ENCODE data around the gene BARHL1.

The BARHL1 gene

DNA sequence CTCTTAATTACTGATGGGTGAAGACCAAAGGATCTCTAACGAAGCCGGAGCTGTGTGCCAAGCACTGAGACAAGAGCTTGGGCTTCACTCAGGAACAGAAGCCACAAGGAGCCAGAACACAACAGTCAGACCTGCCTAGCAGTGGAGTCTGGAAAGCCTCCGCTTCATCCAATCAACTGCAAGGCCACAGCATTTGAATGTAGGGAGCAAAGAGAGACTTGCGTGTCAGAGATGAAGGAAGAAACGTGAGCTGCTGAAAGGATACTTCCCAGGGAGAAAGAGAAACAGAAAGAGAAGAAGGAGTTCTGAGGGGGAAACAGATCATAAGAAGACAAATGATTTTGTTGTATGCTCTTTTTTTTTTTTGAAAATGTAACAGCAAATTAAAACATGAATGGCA, 43.9 kb downstream of the BARHL1 start:
- no peak for DNase-seq

DNA sequence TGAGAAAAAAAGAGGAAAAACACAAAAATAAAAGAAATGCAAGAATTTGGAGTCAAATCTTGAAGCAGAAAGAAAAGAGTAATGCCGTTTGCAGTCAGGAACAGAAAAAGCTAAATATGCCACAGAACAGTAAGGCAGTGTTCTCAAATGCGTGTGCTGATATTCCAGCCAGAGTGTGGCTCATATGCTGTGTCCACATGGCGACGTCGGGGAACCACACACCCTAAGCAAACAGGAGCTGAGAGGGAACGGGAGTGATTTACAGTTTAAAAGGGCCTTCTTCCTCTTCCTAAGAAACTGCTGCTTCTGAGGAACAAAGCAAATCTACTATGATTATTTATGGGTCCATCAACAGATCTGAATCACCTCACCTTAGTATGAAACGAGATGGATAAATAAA, 44.7 kb downstream of the BARHL1 start:
- no peak for DNase-seq

GRCh38 chr9:132627594-132627993, 45.2 kb downstream of the BARHL1 start:
- DNase-seq = no peak

- DNase-seq = no peak
Measured at GRCh38 chr9:132628746-132629145, 46.3 kb downstream of the BARHL1 start.

DNA sequence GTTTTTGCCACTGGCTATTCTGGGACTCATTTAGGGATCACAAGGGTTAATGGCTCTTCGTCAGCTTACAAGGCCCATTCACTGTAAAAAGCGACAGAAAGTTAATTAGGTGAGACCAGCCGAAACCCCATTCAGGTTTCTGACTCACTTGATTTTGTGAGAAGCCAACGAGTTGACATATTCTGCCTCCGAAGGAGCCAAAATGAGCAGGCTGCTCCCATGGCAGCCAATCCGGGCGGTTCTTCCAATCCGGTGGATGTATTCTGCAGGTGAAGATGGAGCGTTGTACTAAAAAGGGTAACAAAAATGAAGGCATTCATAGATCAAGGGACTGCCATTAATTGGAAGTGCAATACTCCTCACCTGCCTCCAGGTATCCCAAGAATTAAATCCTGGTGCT, 47.7 kb downstream of the BARHL1 start:
- DNase-seq = no peak

DNA sequence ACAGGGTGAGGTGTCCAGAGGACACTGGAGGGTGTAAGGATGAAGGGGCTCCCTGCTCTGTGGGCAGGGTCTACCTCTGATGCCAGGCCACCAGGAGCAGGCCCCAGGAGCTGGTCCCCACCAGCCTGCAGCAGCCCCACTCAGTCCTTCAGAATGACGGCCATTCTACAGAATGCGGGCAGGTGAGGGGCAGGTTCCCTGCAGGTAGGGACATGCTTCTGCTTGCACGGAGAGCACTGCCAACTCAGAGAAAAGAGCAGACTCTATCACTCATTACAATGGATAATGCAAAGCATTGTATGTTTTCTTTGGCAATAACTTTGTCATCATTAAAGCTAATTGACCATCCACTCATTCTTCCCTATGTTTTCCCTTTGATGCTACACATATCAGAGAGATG, 48.4 kb downstream of the BARHL1 start:
- DNase-seq = no peak

- no peak for DNase-seq
Measured at GRCh38 chr9:132631280-132631679, 48.9 kb downstream of the BARHL1 start.

GRCh38 chr9:132631685-132632084, 49.3 kb downstream of the BARHL1 start:
- no peak for DNase-seq

DNA sequence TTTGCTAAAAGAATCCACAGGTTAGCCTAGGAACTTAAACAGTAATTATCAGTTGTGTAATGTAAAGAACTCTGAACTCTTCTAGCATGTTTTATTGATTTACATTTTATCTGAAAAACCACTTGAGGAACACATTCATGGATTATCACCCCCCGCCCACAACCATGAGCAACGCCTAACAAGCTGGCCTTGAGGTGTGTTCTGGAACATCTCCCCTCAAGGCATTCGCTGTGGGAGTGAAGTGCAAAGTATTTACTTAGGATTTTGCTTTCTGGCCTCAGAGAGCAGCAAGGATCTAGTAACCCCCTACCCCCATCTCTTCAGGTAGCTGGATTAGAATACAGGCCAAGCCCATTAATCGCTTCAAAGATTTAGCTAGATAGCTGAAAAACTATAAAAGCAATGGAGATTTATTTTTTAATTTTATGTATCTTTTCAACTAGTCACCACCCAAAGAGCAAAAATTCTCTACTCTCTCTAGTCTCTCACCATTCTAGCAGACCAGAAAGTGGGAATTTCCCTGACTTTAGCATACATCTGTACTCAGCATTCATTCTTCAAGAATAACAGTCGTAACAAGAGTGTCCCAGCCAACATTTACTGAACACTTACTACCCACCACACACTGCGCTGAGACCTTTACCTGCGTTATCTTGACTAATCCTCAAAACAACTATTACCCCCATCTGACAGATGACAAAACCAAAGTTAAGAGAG, 50.2 kb downstream of the BARHL1 start:
- no peak for DNase-seq

GRCh38 chr9:132634327-132634726, 51.9 kb downstream of the BARHL1 start:
- DNase-seq = no peak

GRCh38 chr9:132637351-132637750, 54.9 kb downstream of the BARHL1 start:
- DNase-seq = no peak

DNA sequence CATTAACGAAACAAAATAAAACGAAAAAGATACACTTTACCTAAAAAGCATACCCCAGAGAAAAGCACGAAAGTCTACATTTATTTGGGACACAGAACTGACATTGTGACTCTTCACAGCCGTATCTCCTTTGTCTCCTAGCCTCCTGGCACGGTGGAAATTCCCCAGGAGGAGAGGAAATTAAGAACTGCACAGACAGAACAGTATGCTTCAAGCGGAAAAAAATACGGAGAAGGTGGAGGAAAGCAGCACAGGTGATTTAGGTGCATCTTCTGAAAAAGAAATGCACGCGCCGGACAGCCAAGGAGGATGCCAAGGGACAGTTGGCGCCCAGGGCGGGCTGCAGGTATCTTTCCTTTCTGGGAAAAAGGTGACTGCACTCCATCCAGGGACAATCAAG, 55.4 kb downstream of the BARHL1 start:
- no peak for DNase-seq

GRCh38 chr9:132638240-132638639, 55.8 kb downstream of the BARHL1 start:
- no peak for DNase-seq

GRCh38 chr9:132639322-132639721, 56.9 kb downstream of the BARHL1 start:
- DNase-seq = no peak

Data from NCI-H187 (cell line).